IPS-11a (cell line): Measurements from ENCODE around the gene PTP4A1.

Source experiments
- H3K4me3 ChIP-seq: one replicate; pipeline ENCODE4 v1.5.1; 2013; ENCODE audit warnings: low read depth, low read length, control low read depth

PTP4A1 gene

GRCh38 chr6:63554782-63555181 lies 17.5 kb upstream of the PTP4A1 start:
- no peak overlapping the region for H3K4me3 ChIP-seq

DNA sequence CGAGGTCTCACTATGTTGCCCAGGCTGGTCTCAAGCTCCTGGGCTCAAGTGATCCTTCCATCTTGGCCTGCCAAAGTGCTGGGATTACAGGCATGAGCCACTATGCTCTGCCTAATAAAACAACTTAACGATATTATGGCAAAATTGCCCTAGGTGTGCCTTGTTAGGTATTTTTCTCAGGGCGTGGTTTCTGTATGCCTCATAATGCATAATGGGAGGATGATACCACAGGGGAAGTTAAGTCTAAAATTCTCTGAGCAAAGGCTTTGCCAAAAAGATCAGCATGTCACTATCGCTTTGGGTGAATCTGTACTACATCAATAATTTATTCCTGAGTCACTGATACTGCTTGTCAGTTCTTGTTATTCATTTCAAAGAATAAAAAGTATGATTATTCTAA lies 15.9 kb upstream of the PTP4A1 start:
- no peak overlapping the region for H3K4me3 ChIP-seq

GRCh38 chr6:63558278-63558677 lies 14.0 kb upstream of the PTP4A1 start:
- H3K4me3 ChIP-seq, result no peak overlapping the region

GRCh38 chr6:63560801-63561287 lies 11.4 kb upstream of the PTP4A1 start:
- H3K4me3 ChIP-seq, result no peak overlapping the region

- H3K4me3 ChIP-seq, result no peak overlapping the region
These were observed 11.0 kb upstream of the PTP4A1 start for GRCh38 chr6:63561288-63561687.

GRCh38 chr6:63563235-63563634 lies 9.0 kb upstream of the PTP4A1 start:
- no peak overlapping the region for H3K4me3 ChIP-seq

DNA sequence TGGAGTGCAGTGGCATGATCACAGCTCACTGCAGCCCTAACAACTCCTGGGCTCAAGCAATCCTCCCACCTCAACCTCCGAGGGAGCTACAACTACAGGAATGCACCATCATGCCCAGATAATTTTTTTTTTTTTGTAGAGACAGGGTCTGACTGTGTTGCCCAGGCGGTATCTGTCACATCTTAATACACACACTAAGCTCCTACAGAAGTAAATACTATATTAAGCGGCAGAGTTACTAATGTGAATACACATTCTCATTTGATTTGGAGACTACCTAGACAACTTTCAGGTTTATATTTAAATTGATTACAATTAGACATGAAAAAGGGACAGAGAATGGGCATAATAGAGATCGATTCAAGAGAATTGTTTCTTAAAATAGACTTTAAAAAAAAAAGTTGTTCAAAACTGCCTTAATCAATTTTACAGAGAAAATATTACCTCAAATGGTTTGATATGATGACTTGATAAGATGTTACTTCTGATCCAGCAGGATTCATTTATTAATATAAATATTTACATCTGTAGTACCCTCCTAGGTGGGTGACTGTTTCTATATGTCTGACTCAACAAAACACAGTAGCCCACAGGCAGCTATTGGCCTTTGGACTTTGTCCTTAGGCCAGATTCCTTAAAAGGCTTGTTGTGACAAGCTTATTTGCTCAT lies 7.1 kb upstream of the PTP4A1 start:
- H3K4me3 ChIP-seq, result no peak overlapping the region

DNA sequence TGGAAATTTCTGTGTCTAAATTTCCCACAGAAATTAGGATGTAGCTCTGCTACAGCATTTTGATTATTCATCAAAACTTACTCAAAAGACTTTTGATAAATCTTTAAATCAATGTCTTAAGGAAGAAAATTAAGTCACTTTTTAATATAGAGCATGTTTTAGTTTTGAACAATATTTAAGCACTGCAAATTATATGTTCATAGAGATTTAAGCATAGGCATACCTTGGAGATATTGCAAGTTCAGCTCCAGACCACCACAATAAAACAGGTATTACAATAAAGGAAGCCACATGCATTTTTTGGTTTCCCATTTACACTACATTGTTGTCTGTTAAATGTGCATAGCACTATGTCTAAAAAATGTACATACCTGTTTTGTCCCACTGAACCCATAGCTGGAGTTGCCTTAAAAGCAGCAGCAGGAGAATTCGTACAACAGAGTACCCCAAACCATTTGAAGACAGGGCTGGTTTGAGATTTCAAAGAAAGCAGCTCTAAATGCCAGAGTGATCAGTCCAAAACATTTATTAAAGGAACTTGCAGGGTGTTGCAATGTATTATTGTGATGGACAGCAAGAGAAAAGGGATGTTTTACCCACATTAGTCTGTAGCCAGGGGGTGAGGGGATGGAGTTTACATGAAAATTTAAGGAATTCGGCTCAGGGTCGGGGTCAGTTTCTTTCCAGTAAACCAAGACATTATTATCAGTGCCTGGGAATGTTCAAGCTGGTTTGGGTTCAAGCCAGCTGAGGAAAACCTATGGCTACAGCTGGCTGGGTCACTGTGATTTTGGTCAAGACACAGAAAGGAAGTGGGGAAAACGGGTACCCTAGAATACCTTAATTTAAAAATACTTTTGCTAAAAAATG lies 6.3 kb upstream of the PTP4A1 start:
- H3K4me3 ChIP-seq, result no peak overlapping the region

- H3K4me3 ChIP-seq, result no peak overlapping the region
These were observed 4.3 kb upstream of the PTP4A1 start for GRCh38 chr6:63567966-63568365.

- H3K4me3 ChIP-seq, result peak overlapping the region; percentile 88
These were observed 778 bp upstream of the PTP4A1 start for GRCh38 chr6:63571361-63572043.

DNA sequence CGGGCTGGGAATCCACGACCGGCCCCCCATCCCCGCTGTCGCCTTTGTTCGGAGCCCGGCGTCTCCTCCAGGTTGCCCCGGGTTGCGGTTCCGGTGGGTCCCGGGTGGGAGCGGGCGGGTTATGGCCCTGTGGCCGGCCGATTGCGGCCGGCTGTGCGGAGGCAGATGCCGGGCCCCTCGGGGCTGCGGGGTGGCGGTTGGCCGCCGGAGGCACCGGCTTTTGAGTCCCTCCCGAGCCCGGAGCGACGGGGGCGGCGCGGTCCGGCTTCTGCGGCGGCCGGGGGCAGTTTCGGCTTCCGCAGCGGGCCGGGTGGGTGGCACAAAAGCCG lies 431 bp downstream of the PTP4A1 start:
- H3K4me3 ChIP-seq, result peak overlapping the region; percentile 88

- H3K4me3 ChIP-seq, result peak overlapping the region; percentile 88
These were observed 1.0 kb downstream of the PTP4A1 start for GRCh38 chr6:63573076-63573898.

DNA sequence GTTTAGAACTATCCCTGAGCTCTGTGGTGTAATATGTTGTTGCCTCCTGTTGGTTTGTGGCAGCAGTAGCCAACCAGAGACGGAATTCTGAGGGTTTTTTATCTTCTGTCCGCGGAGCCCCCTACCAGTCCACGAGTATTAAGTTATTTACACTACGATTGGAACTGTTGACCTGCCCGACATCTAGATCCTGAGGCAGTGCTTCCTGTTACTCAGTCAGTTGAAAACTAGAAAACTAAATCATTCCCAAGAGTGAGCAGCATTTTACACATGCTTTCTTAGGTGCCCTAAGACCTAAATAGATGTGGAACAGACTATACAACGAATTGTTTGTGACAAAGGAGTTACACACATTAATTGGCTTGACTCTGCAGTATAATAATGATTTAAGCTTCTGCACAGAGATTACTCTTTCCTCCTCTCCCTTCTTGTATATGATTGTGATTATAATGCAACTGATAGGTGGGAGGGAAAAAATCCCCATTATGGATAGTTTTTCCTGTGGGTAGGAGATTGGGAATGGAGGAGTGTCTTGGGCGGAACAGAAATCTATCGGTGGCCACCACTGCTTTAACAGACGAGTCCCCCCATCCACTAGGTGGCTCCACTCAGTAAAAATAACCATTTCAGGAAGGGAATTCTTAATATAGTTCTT lies 1.7 kb downstream of the PTP4A1 start:
- H3K4me3 ChIP-seq, result peak overlapping the region; percentile 88

- H3K4me3 ChIP-seq, result peak overlapping the region; percentile 88
These were observed 2.2 kb downstream of the PTP4A1 start for GRCh38 chr6:63574554-63574900.

GRCh38 chr6:63576147-63576772 lies 4.0 kb downstream of the PTP4A1 start:
- no peak overlapping the region for H3K4me3 ChIP-seq

GRCh38 chr6:63576985-63577712 lies 4.9 kb downstream of the PTP4A1 start:
- H3K4me3 ChIP-seq, result no peak overlapping the region

- no peak overlapping the region for H3K4me3 ChIP-seq
These were observed 6.5 kb downstream of the PTP4A1 start for GRCh38 chr6:63578757-63579156.

GRCh38 chr6:63579937-63580703 lies 7.8 kb downstream of the PTP4A1 start:
- H3K4me3 ChIP-seq, result no peak overlapping the region

DNA sequence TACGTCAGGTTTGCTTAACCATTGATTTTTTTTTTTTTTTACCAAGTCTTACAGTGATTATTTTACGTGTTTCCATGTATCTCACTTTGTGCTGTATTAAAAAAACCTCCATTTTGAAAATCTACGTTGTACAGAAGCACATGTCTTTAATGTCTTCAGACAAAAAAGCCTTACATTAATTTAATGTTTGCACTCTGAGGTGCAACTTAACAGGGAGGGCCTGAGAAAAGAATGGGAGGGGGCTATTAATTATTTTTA lies 8.4 kb downstream of the PTP4A1 start:
- no peak overlapping the region for H3K4me3 ChIP-seq
